Osteocyte (in vitro differentiated cells): ENCODE results near the gene PHACTR3. TPM values are rescaled to one million over a fixed set of nuclear protein-coding genes. Genes with fewer than 3 reads are reported as not detected.

Source experiments
- DNase-seq: peaks from one replicate; pipeline ENCODE4 v3.0.0; 2021; ENCODE audit warnings: mixed read lengths; ENCODE audit not compliant: unreplicated experiment; ENCODE audit errors: extremely low spot score
- H3K27ac Mint-ChIP-seq: one replicate; pipeline ENCODE4 v1.8.0; 2021; ENCODE audit warnings: mild to moderate bottlenecking, mixed read lengths; ENCODE audit not compliant: unreplicated experiment
- H3K27me3 Mint-ChIP-seq: one replicate; pipeline ENCODE4 v1.8.0; 2021; ENCODE audit warnings: mixed read lengths; ENCODE audit not compliant: unreplicated experiment
- H3K36me3 Mint-ChIP-seq: one replicate; pipeline ENCODE4 v1.8.0; 2021; ENCODE audit warnings: mixed read lengths; ENCODE audit not compliant: unreplicated experiment
- H3K4me1 Mint-ChIP-seq: one replicate; pipeline ENCODE4 v1.8.0; 2021; ENCODE audit warnings: mixed read lengths; ENCODE audit not compliant: unreplicated experiment
- H3K4me3 Mint-ChIP-seq: one replicate; pipeline ENCODE4 v1.8.0; 2021; ENCODE audit warnings: mild to moderate bottlenecking, moderate library complexity, mixed read lengths; ENCODE audit not compliant: unreplicated experiment
- H3K9me3 Mint-ChIP-seq: one replicate; pipeline ENCODE4 v1.8.0; 2021; ENCODE audit warnings: mixed read lengths; ENCODE audit not compliant: unreplicated experiment
- CTCF ChIP-seq: fragments of 200-600 bp; sonication (generic); IDR thresholded peaks from 2 replicates; pipeline ENCODE4 v1.5.0; 2021; ENCODE audit warnings: antibody characterized with exemption, mild to moderate bottlenecking, moderate library complexity
- total RNA-seq: library from RNA; stranded (reverse); gene quantifications from 2 replicates; pipeline ENCODE4 v1.2.1, GENCODE V29; 2021

PHACTR3 gene
- total RNA-seq, 1 donor from 2014 or later, result not detected

DNA sequence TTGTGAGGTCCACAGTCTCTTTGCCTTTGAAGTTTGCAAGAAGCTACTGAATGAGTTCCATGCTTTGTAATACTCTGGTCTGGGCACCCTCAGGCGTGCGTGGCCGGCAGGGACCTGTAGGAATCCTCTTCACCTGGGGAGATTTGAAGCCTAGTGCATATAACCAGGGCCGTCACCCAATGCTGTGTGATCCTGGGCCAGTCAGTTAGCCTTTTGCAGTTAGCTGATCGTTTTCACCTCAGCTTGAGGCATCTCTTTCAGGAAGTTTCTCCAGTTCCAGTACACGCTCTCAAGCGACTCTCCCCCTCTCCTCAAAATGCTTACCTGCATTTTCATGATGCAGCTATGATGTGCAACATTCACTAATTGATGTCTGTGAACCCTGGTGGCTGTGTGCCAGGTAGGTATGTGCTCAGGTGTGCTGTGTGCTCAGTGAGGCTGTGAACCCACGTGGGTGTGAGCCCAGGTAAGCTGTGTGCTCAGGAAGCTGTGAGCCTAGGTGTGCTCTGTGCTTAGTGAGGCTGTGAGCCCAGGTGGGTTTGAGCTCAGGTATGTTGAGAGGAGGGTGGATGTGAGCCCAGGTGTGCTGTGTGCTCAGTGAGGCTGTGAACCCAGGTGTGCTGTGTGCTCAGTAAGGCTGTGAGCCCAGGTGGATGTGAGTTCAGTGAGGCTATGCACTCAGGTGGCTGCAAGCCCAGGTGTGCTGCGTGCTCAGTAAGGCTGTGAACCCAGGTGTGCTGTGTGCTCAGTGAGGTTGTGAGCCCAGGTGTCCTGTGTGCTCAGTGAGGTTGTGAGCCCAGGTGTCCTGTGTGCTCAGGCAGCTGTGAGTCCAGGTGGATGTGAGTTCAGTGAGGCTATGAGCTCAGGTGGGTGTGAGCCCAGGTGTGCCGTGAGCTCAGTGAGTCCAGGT, 120.4 kb downstream of the PHACTR3 start:
- Mint-ChIP-seq H3K4me1 (no peaks in the 10 kb centered on the region), H3K36me3 (no peaks in the 10 kb centered on the region), H3K27ac (no peak overlapping the region), H3K27me3 (no peaks in the 10 kb centered on the region), H3K9me3 (peaks cover 9% of the 10 kb centered on the region), H3K4me3 (no peak overlapping the region)
- DNase-seq, result peak; percentile 65
- TF ChIP-seq CTCF, result no peak

DNA sequence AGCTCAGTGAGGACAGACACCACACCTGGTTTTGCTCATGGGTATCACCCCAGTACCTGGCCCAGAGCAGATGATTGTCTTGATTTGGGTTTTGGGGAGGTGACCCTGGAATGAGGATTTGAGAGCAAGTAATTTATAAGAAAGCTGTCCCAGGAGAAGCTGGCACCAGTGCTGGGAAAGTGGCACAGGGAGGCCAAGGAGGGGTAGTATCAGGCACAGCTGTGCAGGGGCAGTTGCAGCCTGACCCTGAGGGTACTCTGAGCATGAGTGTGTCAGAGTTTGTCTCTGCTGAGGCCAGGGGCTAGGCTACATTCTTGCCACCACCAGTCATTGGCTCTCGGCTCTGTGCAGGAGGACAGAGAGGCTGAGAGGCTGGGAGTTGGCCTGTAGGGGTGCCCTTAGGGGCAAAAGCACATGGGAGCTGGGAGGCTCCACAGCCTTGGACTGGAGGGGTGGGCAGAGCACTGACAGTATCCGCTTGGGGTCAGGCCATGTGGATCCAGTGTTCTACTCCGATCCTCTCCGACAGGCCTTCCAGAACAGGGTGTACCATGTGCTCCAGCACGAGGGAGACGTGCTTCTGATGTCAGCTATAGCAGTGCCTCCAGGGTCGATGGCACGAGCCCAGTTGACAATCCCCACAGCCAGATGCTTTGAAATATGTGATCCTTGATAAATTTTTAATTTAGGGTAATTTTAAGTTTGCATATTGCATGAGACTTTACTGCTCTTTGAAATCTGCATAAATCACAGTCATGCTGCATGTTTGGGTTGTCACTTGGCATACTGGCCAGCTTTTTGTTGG, 121.3 kb downstream of the PHACTR3 start:
- peak; percentile 77 for DNase-seq
- Mint-ChIP-seq H3K4me3 (no peak overlapping the region), H3K27ac (no peak overlapping the region), H3K4me1 (no peaks in the 10 kb centered on the region), H3K27me3 (no peaks in the 10 kb centered on the region), H3K9me3 (peaks cover 9% of the 10 kb centered on the region), H3K36me3 (no peaks in the 10 kb centered on the region)
- no peak for TF ChIP-seq CTCF

GRCh38 chr20:59726281-59726595, 121.9 kb downstream of the PHACTR3 start:
- H3K27me3 Mint-ChIP-seq, result no peaks in the 10 kb centered on the region
- DNase-seq, result peak; percentile 46
- peaks cover 9% of the 10 kb centered on the region for H3K9me3 Mint-ChIP-seq
- TF ChIP-seq CTCF, result no peak
- H3K4me1 Mint-ChIP-seq, result no peaks in the 10 kb centered on the region
- no peak overlapping the region for H3K27ac Mint-ChIP-seq
- H3K4me3 Mint-ChIP-seq, result no peak overlapping the region
- H3K36me3 Mint-ChIP-seq, result no peaks in the 10 kb centered on the region

- Mint-ChIP-seq H3K9me3 (no peaks in the 10 kb centered on the region), H3K27me3 (no peaks in the 10 kb centered on the region), H3K4me3 (no peak overlapping the region), H3K36me3 (no peaks in the 10 kb centered on the region), H3K4me1 (no peaks in the 10 kb centered on the region), H3K27ac (no peak overlapping the region)
- no peak for TF ChIP-seq CTCF
- peak; percentile 76 for DNase-seq
Observed at GRCh38 chr20:59728722-59729430, 124.5 kb downstream of the PHACTR3 start.
